CD4-positive, alpha-beta T cell (primary cell): ENCODE data around the gene MMP19. TPM values are rescaled to one million over a fixed set of nuclear protein-coding genes. Genes with fewer than 3 reads are reported as not detected.

Experiments
- ATAC-seq: fragments of 200-7000 bp; cut with Tn5 transposase; one replicate; pipeline ENCODE4 v1.10.0; 2022; ENCODE audit warnings: mild to moderate bottlenecking; ENCODE audit not compliant: poor library complexity
- CTCF ChIA-PET: fragments of 350-600 bp; sonication (Branson Sonifier 250); formaldehyde crosslinking; loops from one replicate; lab custom pipeline; 2021; ENCODE audit warnings: antibody characterized with exemption, inconsistent platforms; lab: Charles Lee
- POLR2A ChIA-PET: fragments of 350-600 bp; sonication (Branson Sonifier 250); formaldehyde crosslinking; loops from one replicate; lab custom pipeline; 2021; ENCODE audit warnings: antibody characterized with exemption, inconsistent platforms; lab: Charles Lee
- DNase-seq, 14 experiments: peaks; one replicate each; pipeline ENCODE4 v3.0.0-alpha.2; 2013 to 2020; ENCODE audit warnings: mixed read lengths in 2 of 14
- H3K27ac ChIP-seq, 2 donors: one replicate each; pipeline versions ENCODE4 v1.5.1 to v1.7.0; 2013; ENCODE audit warnings: low read length in 2 of 2, low read depth in 1 of 2, mild to moderate bottlenecking in 1 of 2
- H3K27me3 ChIP-seq, 2 experiments: 1 replicate in 1 of 2; 2 replicates in 1 of 2; pipeline versions ENCODE4 v1.6.1 to v1.7.0; 2013; ENCODE audit warnings: low read length in 2 of 2, control low read depth in 1 of 2, mild to moderate bottlenecking in 1 of 2, moderate library complexity in 1 of 2; ENCODE audit not compliant: insufficient read depth in 2 of 2, control insufficient read depth in 1 of 2
- H3K36me3 ChIP-seq: one replicate; pipeline ENCODE4 v1.6.1; 2013; ENCODE audit warnings: low read length, control low read depth; ENCODE audit not compliant: insufficient read depth
- H3K4me1 ChIP-seq: one replicate; pipeline ENCODE4 v1.6.1; 2013; ENCODE audit warnings: low read length, control low read depth; ENCODE audit not compliant: insufficient read depth
- H3K4me3 ChIP-seq: one replicate; pipeline ENCODE4 v1.5.1; 2013; ENCODE audit warnings: mild to moderate bottlenecking, low read length, moderate library complexity
- H3K9me3 ChIP-seq, 2 experiments: 1 replicate in 1 of 2; 2 replicates in 1 of 2; pipeline versions ENCODE4 v1.6.1 to v1.7.0; 2013; ENCODE audit warnings: low read length in 2 of 2, mild to moderate bottlenecking in 2 of 2, control low read depth in 1 of 2, moderate library complexity in 1 of 2; ENCODE audit not compliant: control insufficient read depth in 1 of 2, insufficient read depth in 1 of 2
- H3K27ac Mint-ChIP-seq: one replicate; pipeline ENCODE4 v1.8.0; 2020; ENCODE audit warnings: mixed read lengths
- H3K27me3 Mint-ChIP-seq: one replicate; pipeline ENCODE4 v1.8.0; 2021; ENCODE audit warnings: mixed read lengths
- H3K36me3 Mint-ChIP-seq: one replicate; pipeline ENCODE4 v1.8.0; 2021; ENCODE audit warnings: low read depth, mixed read lengths
- H3K4me1 Mint-ChIP-seq: one replicate; pipeline ENCODE4 v1.8.0; 2021; ENCODE audit warnings: low read depth, mixed read lengths
- H3K4me3 Mint-ChIP-seq: one replicate; pipeline ENCODE4 v1.8.0; 2020; ENCODE audit warnings: mild to moderate bottlenecking, mixed read lengths
- H3K9me3 Mint-ChIP-seq: one replicate; pipeline ENCODE4 v1.8.0; 2020; ENCODE audit warnings: mixed read lengths
- CTCF ChIP-seq: fragments of 200-600 bp; IDR thresholded peaks from one replicate; pipeline ENCODE4 v1.8.0; 2022; ENCODE audit warnings: antibody characterized with exemption, mild to moderate bottlenecking
- intact Hi-C, 2 experiments: fragments of 100-400 bp; cut with DNase I in 1 of 2; cut with micrococcal nuclease in 1 of 2; formaldehyde crosslinking; loops; one replicate each; pipeline versions ENCODE4 v1.15.1 to v1.9.0; 2023 to 2025; cut with DNase I, micrococcal nuclease
- total RNA-seq, 174 experiments: library from RNA in 2 of 174; stranded (reverse) in 2 of 174; gene quantifications; one replicate each; pipeline ENCODE4 v1.2.3 and lab custom pipeline; 2021 to 2026

The MMP19 gene
- total RNA-seq, 2 experiments from 2014 or later: not detected

GRCh38 chr12:55847033-55847432 is 4.3 kb upstream of the MMP19 start:
- Mint-ChIP-seq H3K4me3 (no peak overlapping the region), H3K27ac (no peak overlapping the region), H3K9me3 (no peaks in the 10 kb centered on the region), H3K36me3 (no peaks in the 10 kb centered on the region), H3K4me1 (no peaks in the 10 kb centered on the region), H3K27me3 (peaks cover 3% of the 10 kb centered on the region)
- POLR2A ChIA-PET: interaction anchor here (1.0 kb wide), 1 partner anchor 79 kb away, joined by 4 read pairs; no protein-coding TSS in a partner anchor
- no peak for ATAC-seq
- intact Hi-C loops: no loop called here
- peak in 2 of 14 experiments; percentile 54 to 61 for DNase-seq
- Histone ChIP-seq H3K27me3 (peaks cover 0 to 2% of the 10 kb centered on the region in 2 experiments), H3K9me3 (no peaks in the 10 kb centered on the region), H3K4me1 (peaks cover 3% of the 10 kb centered on the region), H3K36me3 (no peaks in the 10 kb centered on the region), H3K4me3 (no peak overlapping the region), H3K27ac (no peak overlapping the region)
- CTCF ChIA-PET: interaction anchor here (1.0 to 1.3 kb wide), 2 partner anchors 12 to 79 kb away, joined by 3 read pairs; no protein-coding TSS in a partner anchor
- TF ChIP-seq CTCF: no peak

GRCh38 chr12:55845785-55846496 is 3.2 kb upstream of the MMP19 start:
- peaks cover 6% of the 10 kb centered on the region for H3K4me1 ChIP-seq
- Mint-ChIP-seq H3K27me3 (peaks cover 2% of the 10 kb centered on the region), H3K36me3 (no peaks in the 10 kb centered on the region), H3K9me3 (no peaks in the 10 kb centered on the region), H3K4me1 (peaks cover 4% of the 10 kb centered on the region), H3K4me3 (no peak overlapping the region), H3K27ac (no peak overlapping the region)
- no peaks in the 10 kb centered on the region for H3K9me3 ChIP-seq
- ChIA-PET POLR2A (no interaction called here), CTCF (interaction anchor here (1.3 kb wide), 1 partner anchor 80 kb away, joined by 3 read pairs; no protein-coding TSS in a partner anchor)
- H3K36me3 ChIP-seq: no peaks in the 10 kb centered on the region
- H3K4me3 ChIP-seq: no peak overlapping the region
- no peak for ATAC-seq
- no peak overlapping the region for H3K27ac ChIP-seq
- DNase-seq: no peak
- no peak for TF ChIP-seq CTCF
- intact Hi-C loops: no loop called here
- peaks cover 0 to 2% of the 10 kb centered on the region in 2 experiments for H3K27me3 ChIP-seq

- Histone ChIP-seq H3K4me3 (no peak overlapping the region), H3K27ac (no peak overlapping the region), H3K27me3 (peaks cover 0 to 2% of the 10 kb centered on the region in 2 experiments), H3K4me1 (peaks cover 6% of the 10 kb centered on the region), H3K36me3 (no peaks in the 10 kb centered on the region), H3K9me3 (no peaks in the 10 kb centered on the region)
- no peak for TF ChIP-seq CTCF
- Mint-ChIP-seq H3K27me3 (no peaks in the 10 kb centered on the region), H3K9me3 (no peaks in the 10 kb centered on the region), H3K27ac (no peak overlapping the region), H3K36me3 (no peaks in the 10 kb centered on the region), H3K4me3 (no peak overlapping the region), H3K4me1 (peaks cover 4% of the 10 kb centered on the region)
- ChIA-PET CTCF (no interaction called here), POLR2A (no interaction called here)
- intact Hi-C loops: no loop called here
- peak in 2 of 14 experiments; percentile 37 to 47 for DNase-seq
- ATAC-seq: no peak
Measured at GRCh38 chr12:55845361-55845760, 2.6 kb upstream of the MMP19 start.
